Fibroblast of lung (primary cell): ENCODE measurements around the gene CDNF.
A peak's percentile ranks its signal among the peaks of the same experiment; 100 is the strongest.

Experiments
- EZH2 ChIP-seq: IDR thresholded peaks from 2 replicates; pipeline ENCODE4 v1.5.1; 2012; ENCODE audit warnings: low read length, control low read depth, mild to moderate bottlenecking; ENCODE audit errors: missing control alignments
- TF ChIP-seq, protein P1 (sequence below), 2 donors: IDR thresholded peaks in 1 of 2; conservative IDR thresholded peaks in 1 of 2; 1 replicate in 1 of 2; 2 replicates in 1 of 2; pipeline ENCODE4 v1.5.1; 2011 to 2012; ENCODE audit warnings: low read length in 2 of 2, control low read depth in 1 of 2, inconsistent platforms in 1 of 2, low read depth in 1 of 2, mild to moderate bottlenecking in 1 of 2

GRCh38 chr10:14878266-14879123 is 40.7 kb upstream of the CDNF start, which contains the start of gene SUV39H2:
- TF ChIP-seq, protein P1, sequence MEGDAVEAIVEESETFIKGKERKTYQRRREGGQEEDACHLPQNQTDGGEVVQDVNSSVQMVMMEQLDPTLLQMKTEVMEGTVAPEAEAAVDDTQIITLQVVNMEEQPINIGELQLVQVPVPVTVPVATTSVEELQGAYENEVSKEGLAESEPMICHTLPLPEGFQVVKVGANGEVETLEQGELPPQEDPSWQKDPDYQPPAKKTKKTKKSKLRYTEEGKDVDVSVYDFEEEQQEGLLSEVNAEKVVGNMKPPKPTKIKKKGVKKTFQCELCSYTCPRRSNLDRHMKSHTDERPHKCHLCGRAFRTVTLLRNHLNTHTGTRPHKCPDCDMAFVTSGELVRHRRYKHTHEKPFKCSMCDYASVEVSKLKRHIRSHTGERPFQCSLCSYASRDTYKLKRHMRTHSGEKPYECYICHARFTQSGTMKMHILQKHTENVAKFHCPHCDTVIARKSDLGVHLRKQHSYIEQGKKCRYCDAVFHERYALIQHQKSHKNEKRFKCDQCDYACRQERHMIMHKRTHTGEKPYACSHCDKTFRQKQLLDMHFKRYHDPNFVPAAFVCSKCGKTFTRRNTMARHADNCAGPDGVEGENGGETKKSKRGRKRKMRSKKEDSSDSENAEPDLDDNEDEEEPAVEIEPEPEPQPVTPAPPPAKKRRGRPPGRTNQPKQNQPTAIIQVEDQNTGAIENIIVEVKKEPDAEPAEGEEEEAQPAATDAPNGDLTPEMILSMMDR (conservative IDR thresholded peaks at IDR 0.05 in 1 of 2, IDR thresholded peaks at IDR 0.05 in 1 of 2; ENCODE audit: low read depth in 1 of 2, low read length in 2 of 2), result peak in 1 of 2 donors; percentile 2
- TF ChIP-seq EZH2, result no peak
